Fibroblast of lung (primary cell): ENCODE measurements around the gene ATXN1. TPM values are rescaled to one million over a fixed set of nuclear protein-coding genes. Genes with fewer than 3 reads are reported as not detected.

Experiments used
- DNase-seq, 2 donors: peaks; one replicate each; pipeline versions ENCODE4 v3.0.0 to v3.0.0-alpha.2; 2010; ENCODE audit warnings: low read depth in 2 of 2
- H2AFZ ChIP-seq: 2 replicates; pipeline ENCODE4 v1.5.1; 2012; ENCODE audit warnings: low read length, control low read depth, inconsistent platforms
- H3K27ac ChIP-seq: 2 replicates; pipeline ENCODE4 v1.5.1; 2011; ENCODE audit warnings: low read length, control low read depth; ENCODE audit not compliant: insufficient read depth
- H3K27me3 ChIP-seq: 2 replicates; pipeline ENCODE4 v1.5.1; 2011; ENCODE audit warnings: mild to moderate bottlenecking, low read length; ENCODE audit not compliant: control insufficient read depth, insufficient read depth
- H3K36me3 ChIP-seq: 2 replicates; pipeline ENCODE4 v1.5.1; 2011; ENCODE audit warnings: low read length; ENCODE audit not compliant: control insufficient read depth, insufficient read depth
- H3K4me1 ChIP-seq: 2 replicates; pipeline ENCODE4 v1.5.1; 2011; ENCODE audit warnings: low read length; ENCODE audit not compliant: control insufficient read depth, insufficient read depth; ENCODE audit errors: extremely low read depth
- H3K4me2 ChIP-seq: 2 replicates; pipeline ENCODE4 v1.5.1; 2011; ENCODE audit warnings: low read length, control low read depth; ENCODE audit not compliant: insufficient read depth; ENCODE audit errors: extremely low read depth
- H3K4me3 ChIP-seq, 4 experiments: fragments of 200-600 bp in 1 of 4; sonication (generic) in 1 of 4; replicated peaks in 1 of 4; 2 replicates each; pipeline ENCODE4 v1.5.1; 2011 to 2016; ENCODE audit warnings: low read length in 4 of 4, low read depth in 3 of 4, mild to moderate bottlenecking in 3 of 4, control low read depth in 2 of 4, inconsistent platforms in 1 of 4, mixed read lengths in 1 of 4; ENCODE audit not compliant: insufficient read depth in 1 of 4; ENCODE audit errors: control extremely low read depth in 1 of 4
- H3K79me2 ChIP-seq: 2 replicates; pipeline ENCODE4 v1.5.1; 2012; ENCODE audit warnings: mild to moderate bottlenecking, low read length, inconsistent platforms; ENCODE audit not compliant: control insufficient read depth, insufficient read depth
- H3K9ac ChIP-seq: 2 replicates; pipeline ENCODE4 v1.5.1; 2011; ENCODE audit warnings: mild to moderate bottlenecking, low read length, control low read depth; ENCODE audit not compliant: insufficient read depth
- H3K9me3 ChIP-seq: 2 replicates; pipeline ENCODE4 v1.5.1; 2012; ENCODE audit warnings: low read depth, low read length; ENCODE audit not compliant: control insufficient read depth, insufficient read depth
- H4K20me1 ChIP-seq: 2 replicates; pipeline ENCODE4 v1.5.1; 2011; ENCODE audit warnings: low read length; ENCODE audit not compliant: control insufficient read depth, insufficient read depth; ENCODE audit errors: extremely low read depth
- EZH2 ChIP-seq: IDR thresholded peaks from 2 replicates; pipeline ENCODE4 v1.5.1; 2012; ENCODE audit warnings: low read length, control low read depth, mild to moderate bottlenecking; ENCODE audit errors: missing control alignments
- polyA plus RNA-seq, 2 donors: library from polyadenylated mRNA; depleted of rRNA in 1 of 2; stranded (reverse) in 1 of 2; unstranded in 1 of 2; fragments of >200 nt; gene quantifications; 2 replicates each; pipeline ENCODE4 v1.2.1, GENCODE V29; 2011 to 2012; ENCODE audit warnings: missing spikeins in 1 of 2
- total RNA-seq: library from RNA; depleted of rRNA; stranded (reverse); fragments of >200 nt; gene quantifications from 2 replicates; pipeline ENCODE4 v1.2.1, GENCODE V29; 2014
- TF ChIP-seq, protein P1 (sequence below), 2 donors: IDR thresholded peaks in 1 of 2; conservative IDR thresholded peaks in 1 of 2; 1 replicate in 1 of 2; 2 replicates in 1 of 2; pipeline ENCODE4 v1.5.1; 2011 to 2012; ENCODE audit warnings: low read length in 2 of 2, control low read depth in 1 of 2, inconsistent platforms in 1 of 2, low read depth in 1 of 2, mild to moderate bottlenecking in 1 of 2

ATXN1 gene
- total and polyA plus RNA-seq, 2 donors (not counting 1 experiment from before 2014, with no cell fraction given) = 15.8 to 40.5 TPM

- Histone ChIP-seq H3K9ac (no peak overlapping the region), H3K36me3 (peaks cover 1% of the 10 kb centered on the region), H3K27me3 (no peaks in the 10 kb centered on the region), H3K9me3 (no peaks in the 10 kb centered on the region), H3K27ac (no peak overlapping the region), H3K4me1 (no peaks in the 10 kb centered on the region), H3K4me3 (no peak overlapping the region), H3K4me2 (no peak overlapping the region), H4K20me1 (no peaks in the 10 kb centered on the region), H3K79me2 (no peaks in the 10 kb centered on the region), H2AFZ (no peak overlapping the region)
- no peak for TF ChIP-seq EZH2
- TF ChIP-seq, protein P1, sequence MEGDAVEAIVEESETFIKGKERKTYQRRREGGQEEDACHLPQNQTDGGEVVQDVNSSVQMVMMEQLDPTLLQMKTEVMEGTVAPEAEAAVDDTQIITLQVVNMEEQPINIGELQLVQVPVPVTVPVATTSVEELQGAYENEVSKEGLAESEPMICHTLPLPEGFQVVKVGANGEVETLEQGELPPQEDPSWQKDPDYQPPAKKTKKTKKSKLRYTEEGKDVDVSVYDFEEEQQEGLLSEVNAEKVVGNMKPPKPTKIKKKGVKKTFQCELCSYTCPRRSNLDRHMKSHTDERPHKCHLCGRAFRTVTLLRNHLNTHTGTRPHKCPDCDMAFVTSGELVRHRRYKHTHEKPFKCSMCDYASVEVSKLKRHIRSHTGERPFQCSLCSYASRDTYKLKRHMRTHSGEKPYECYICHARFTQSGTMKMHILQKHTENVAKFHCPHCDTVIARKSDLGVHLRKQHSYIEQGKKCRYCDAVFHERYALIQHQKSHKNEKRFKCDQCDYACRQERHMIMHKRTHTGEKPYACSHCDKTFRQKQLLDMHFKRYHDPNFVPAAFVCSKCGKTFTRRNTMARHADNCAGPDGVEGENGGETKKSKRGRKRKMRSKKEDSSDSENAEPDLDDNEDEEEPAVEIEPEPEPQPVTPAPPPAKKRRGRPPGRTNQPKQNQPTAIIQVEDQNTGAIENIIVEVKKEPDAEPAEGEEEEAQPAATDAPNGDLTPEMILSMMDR (conservative IDR thresholded peaks at IDR 0.05 in 1 of 2, IDR thresholded peaks at IDR 0.05 in 1 of 2; ENCODE audit: low read depth in 1 of 2, low read length in 2 of 2) = no peak
- DNase-seq = no peak
Measured at GRCh38 chr6:16480763-16481560, 280.3 kb downstream of the ATXN1 start.

DNA sequence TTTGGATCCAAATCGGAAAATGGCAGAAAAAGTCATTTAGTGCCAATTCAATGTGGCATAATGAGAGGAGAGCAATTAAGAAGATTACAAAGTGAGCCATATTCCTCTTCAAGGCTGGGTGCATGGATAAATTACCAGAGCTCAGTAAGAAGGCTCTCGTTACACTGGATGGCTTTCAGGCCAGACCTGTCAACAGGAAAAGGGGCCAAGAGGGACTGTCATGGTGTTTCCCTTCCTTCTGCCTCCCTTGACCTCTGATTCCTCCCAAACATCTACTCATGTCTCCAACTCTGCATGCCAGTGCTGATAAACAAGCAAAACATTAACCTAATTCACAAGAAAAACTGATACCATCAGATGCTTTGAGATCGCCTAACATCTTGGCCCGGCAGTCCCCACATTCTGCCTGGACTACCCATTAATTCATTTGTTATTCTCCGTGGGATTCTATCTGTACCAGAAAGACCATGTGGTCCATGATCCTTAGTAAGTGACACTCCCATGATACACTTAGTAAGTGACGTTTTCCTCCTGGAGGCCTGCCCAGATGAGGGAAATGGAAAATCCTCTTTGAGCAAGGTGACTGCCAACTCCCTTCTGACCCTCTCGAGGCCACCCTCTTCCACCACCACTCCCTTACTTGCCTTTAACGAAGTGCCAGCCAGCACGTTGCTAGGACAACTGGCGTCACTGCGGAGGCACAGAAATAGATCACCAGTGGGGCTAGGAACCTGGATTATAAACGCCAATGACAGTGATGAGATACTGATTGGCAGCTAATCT is 283.7 kb downstream of the ATXN1 start:
- Histone ChIP-seq H2AFZ (no peak overlapping the region), H3K27me3 (no peaks in the 10 kb centered on the region), H3K27ac (no peak overlapping the region), H3K36me3 (no peaks in the 10 kb centered on the region), H3K4me3 (no peak overlapping the region), H3K9ac (no peak overlapping the region), H3K4me2 (no peak overlapping the region), H3K4me1 (peaks cover 1% of the 10 kb centered on the region), H3K79me2 (no peaks in the 10 kb centered on the region), H3K9me3 (no peaks in the 10 kb centered on the region), H4K20me1 (no peaks in the 10 kb centered on the region)
- no peak for DNase-seq
- TF ChIP-seq EZH2 = no peak
- TF ChIP-seq, protein P1 (conservative IDR thresholded peaks at IDR 0.05 in 1 of 2, IDR thresholded peaks at IDR 0.05 in 1 of 2; ENCODE audit: low read depth in 1 of 2, low read length in 2 of 2) = no peak

- H3K36me3 ChIP-seq = no peaks in the 10 kb centered on the region
- no peaks in the 10 kb centered on the region for H3K79me2 ChIP-seq
- TF ChIP-seq, protein P1 (conservative IDR thresholded peaks at IDR 0.05 in 1 of 2, IDR thresholded peaks at IDR 0.05 in 1 of 2; ENCODE audit: low read depth in 1 of 2, low read length in 2 of 2) = no peak
- TF ChIP-seq EZH2 = no peak
Measured at GRCh38 chr6:16476861-16477260, 284.4 kb downstream of the ATXN1 start.

More at GRCh38 chr6:16476861-16477260, 284.4 kb downstream of the ATXN1 start:
- Histone ChIP-seq H3K9ac (no peak overlapping the region), H3K4me2 (no peak overlapping the region), H3K4me3 (no peak overlapping the region), H4K20me1 (no peaks in the 10 kb centered on the region), H3K9me3 (no peaks in the 10 kb centered on the region), H3K4me1 (peaks cover 2% of the 10 kb centered on the region), H3K27me3 (no peaks in the 10 kb centered on the region), H3K27ac (no peak overlapping the region), H2AFZ (no peak overlapping the region)
- no peak for DNase-seq
